ENCODE results near the gene RRAGC. TPM values are rescaled to one million over a fixed set of nuclear protein-coding genes. Genes with fewer than 3 reads are reported as not detected.

Gene RRAGC
- 10 to 100 TPM; 17.2 to 17.5 TPM for total RNA-seq

- Mint-ChIP-seq H3K36me3 (ENCODE audit: low read depth) (peaks cover 37% of the 10 kb centered on the region), H3K27me3 (no peaks in the 10 kb centered on the region), H3K4me3 (peak within 1 kb of the TSS; percentile 89), H3K27ac (peak within 1 kb of the TSS; percentile 86), H3K9me3 (no peaks in the 10 kb centered on the region), H3K4me1 (peaks cover 54% of the 10 kb centered on the region)
- peak; percentile 99 for DNase-seq
- POLR2A ChIA-PET: interaction anchor here (0.9 to 1.1 kb wide), 2 partner anchors 13 to 166 kb away, joined by 3 read pairs; partner anchors contain the start of gene NDUFS5
- CTCF ChIA-PET: interaction anchor here (0.5 to 1.2 kb wide), 2 partner anchors 10 to 12 kb away, joined by 3 to 4 read pairs; no protein-coding TSS in a partner anchor
Observed at GRCh38 chr1:38859561-38860453, at the start of gene RRAGC. RRAGC (minus strand) TSS chr1:38859772; CDS start chr1:38859646, 126 bp downstream.

- no peak overlapping the region for H3K4me3 Mint-ChIP-seq
- CTCF ChIA-PET: no interaction called here
- H3K4me1 Mint-ChIP-seq: no peaks in the 10 kb centered on the region
- POLR2A ChIA-PET: no interaction called here
- H3K27ac Mint-ChIP-seq: no peak overlapping the region
- DNase-seq: no peak
- H3K27me3 Mint-ChIP-seq: no peaks in the 10 kb centered on the region
- H3K9me3 Mint-ChIP-seq: peaks cover 4% of the 10 kb centered on the region
- H3K36me3 Mint-ChIP-seq (ENCODE audit: low read depth): peaks cover 3% of the 10 kb centered on the region
Observed at GRCh38 chr1:38908821-38909220, 49.2 kb upstream of the RRAGC start.

GRCh38 chr1:38905985-38906384, 46.4 kb upstream of the RRAGC start:
- no peaks in the 10 kb centered on the region for H3K27me3 Mint-ChIP-seq
- peaks cover 4% of the 10 kb centered on the region for H3K9me3 Mint-ChIP-seq
- POLR2A ChIA-PET: no interaction called here
- no peak overlapping the region for H3K27ac Mint-ChIP-seq
- no peak for DNase-seq
- H3K36me3 Mint-ChIP-seq (ENCODE audit: low read depth): peaks cover 3% of the 10 kb centered on the region
- CTCF ChIA-PET: no interaction called here
- H3K4me3 Mint-ChIP-seq: no peak overlapping the region
- H3K4me1 Mint-ChIP-seq: no peaks in the 10 kb centered on the region

- Mint-ChIP-seq H3K36me3 (ENCODE audit: low read depth) (no peaks in the 10 kb centered on the region), H3K9me3 (no peaks in the 10 kb centered on the region)
Observed at GRCh38 chr1:38899560-38899959, 40.0 kb upstream of the RRAGC start.

GRCh38 chr1:38898653-38899230, 39.2 kb upstream of the RRAGC start:
- POLR2A ChIA-PET: no interaction called here
- Mint-ChIP-seq H3K36me3 (ENCODE audit: low read depth) (no peaks in the 10 kb centered on the region), H3K27ac (no peak overlapping the region), H3K4me3 (no peak overlapping the region), H3K4me1 (peaks cover 1% of the 10 kb centered on the region), H3K9me3 (no peaks in the 10 kb centered on the region), H3K27me3 (no peaks in the 10 kb centered on the region)
- no peak for DNase-seq
- CTCF ChIA-PET: no interaction called here

More at GRCh38 chr1:38899560-38899959, 40.0 kb upstream of the RRAGC start:
- no peak for DNase-seq
- ChIA-PET POLR2A (no interaction called here), CTCF (no interaction called here)
- Mint-ChIP-seq H3K4me3 (no peak overlapping the region), H3K27ac (no peak overlapping the region), H3K27me3 (no peaks in the 10 kb centered on the region), H3K4me1 (peaks cover 1% of the 10 kb centered on the region)

GRCh38 chr1:38896169-38896568, 36.6 kb upstream of the RRAGC start:
- Mint-ChIP-seq H3K36me3 (ENCODE audit: low read depth) (no peaks in the 10 kb centered on the region), H3K4me1 (peaks cover 1% of the 10 kb centered on the region), H3K27ac (no peak overlapping the region), H3K9me3 (no peaks in the 10 kb centered on the region), H3K4me3 (no peak overlapping the region), H3K27me3 (no peaks in the 10 kb centered on the region)
- no peak for DNase-seq
- ChIA-PET POLR2A (no interaction called here), CTCF (no interaction called here)

- ChIA-PET CTCF (no interaction called here), POLR2A (no interaction called here)
- no peak overlapping the region for H3K27ac Mint-ChIP-seq
- DNase-seq: no peak
- H3K36me3 Mint-ChIP-seq (ENCODE audit: low read depth): no peaks in the 10 kb centered on the region
- no peak overlapping the region for H3K4me3 Mint-ChIP-seq
- H3K27me3 Mint-ChIP-seq: peaks cover 4% of the 10 kb centered on the region
- no peaks in the 10 kb centered on the region for H3K4me1 Mint-ChIP-seq
- no peaks in the 10 kb centered on the region for H3K9me3 Mint-ChIP-seq
Observed at GRCh38 chr1:38892976-38893375, 33.4 kb upstream of the RRAGC start.

- H3K9me3 Mint-ChIP-seq: no peaks in the 10 kb centered on the region
- H3K36me3 Mint-ChIP-seq (ENCODE audit: low read depth): no peaks in the 10 kb centered on the region
- H3K4me3 Mint-ChIP-seq: no peak overlapping the region
- POLR2A ChIA-PET: no interaction called here
- DNase-seq: peak; percentile 25
- CTCF ChIA-PET: interaction anchor here (0.6 kb wide), 2 partner anchors 192 to 242 kb away, joined by 3 read pairs; no protein-coding TSS in a partner anchor
- peaks cover 4% of the 10 kb centered on the region for H3K27me3 Mint-ChIP-seq
- peak overlapping the region; percentile 2 for H3K27ac Mint-ChIP-seq
- no peaks in the 10 kb centered on the region for H3K4me1 Mint-ChIP-seq
Observed at GRCh38 chr1:38891753-38892152, 32.2 kb upstream of the RRAGC start.

- DNase-seq: no peak
- H3K4me3 Mint-ChIP-seq: no peak overlapping the region
- ChIA-PET CTCF (interaction anchor here (0.8 kb wide), 1 partner anchor 28 kb away, joined by 3 read pairs; no protein-coding TSS in a partner anchor), POLR2A (no interaction called here)
- H3K27ac Mint-ChIP-seq: no peak overlapping the region
- H3K4me1 Mint-ChIP-seq: no peaks in the 10 kb centered on the region
- no peaks in the 10 kb centered on the region for H3K9me3 Mint-ChIP-seq
- H3K27me3 Mint-ChIP-seq: peaks cover 8% of the 10 kb centered on the region
- H3K36me3 Mint-ChIP-seq (ENCODE audit: low read depth): no peaks in the 10 kb centered on the region
Observed at GRCh38 chr1:38889589-38889988, 30.0 kb upstream of the RRAGC start.

GRCh38 chr1:38888423-38889333, 29.1 kb upstream of the RRAGC start:
- H3K9me3 Mint-ChIP-seq: no peaks in the 10 kb centered on the region
- no peak for DNase-seq
- H3K27me3 Mint-ChIP-seq: peaks cover 8% of the 10 kb centered on the region
- POLR2A ChIA-PET: no interaction called here
- H3K36me3 Mint-ChIP-seq (ENCODE audit: low read depth): no peaks in the 10 kb centered on the region
- CTCF ChIA-PET: interaction anchor here (0.8 kb wide), 2 partner anchors 13 to 27 kb away, joined by 3 read pairs; no protein-coding TSS in a partner anchor
- H3K4me3 Mint-ChIP-seq: no peak overlapping the region
- H3K4me1 Mint-ChIP-seq: no peaks in the 10 kb centered on the region
- H3K27ac Mint-ChIP-seq: no peak overlapping the region

- no peaks in the 10 kb centered on the region for H3K4me1 Mint-ChIP-seq
- no peak overlapping the region for H3K4me3 Mint-ChIP-seq
- H3K27me3 Mint-ChIP-seq: peaks cover 8% of the 10 kb centered on the region
- no peak for DNase-seq
- H3K27ac Mint-ChIP-seq: no peak overlapping the region
- CTCF ChIA-PET: no interaction called here
- H3K36me3 Mint-ChIP-seq (ENCODE audit: low read depth): no peaks in the 10 kb centered on the region
- POLR2A ChIA-PET: no interaction called here
- no peaks in the 10 kb centered on the region for H3K9me3 Mint-ChIP-seq
Observed at GRCh38 chr1:38885092-38885491, 25.5 kb upstream of the RRAGC start.

- H3K4me1 Mint-ChIP-seq: no peaks in the 10 kb centered on the region
- H3K36me3 Mint-ChIP-seq (ENCODE audit: low read depth): no peaks in the 10 kb centered on the region
- no peak within 1 kb of the TSS for H3K4me3 Mint-ChIP-seq
- DNase-seq: no peak
- peaks cover 4% of the 10 kb centered on the region for H3K27me3 Mint-ChIP-seq
- H3K27ac Mint-ChIP-seq: no peak within 1 kb of the TSS
- no peaks in the 10 kb centered on the region for H3K9me3 Mint-ChIP-seq
- ChIA-PET POLR2A (no interaction called here), CTCF (no interaction called here)
Observed at GRCh38 chr1:38881487-38881886, 21.9 kb upstream of the RRAGC start, which contains the start of gene GJA9. GJA9 (minus strand) TSS chr1:38881587; CDS start chr1:38876098, 5,489 bp downstream.

Data from activated CD4-positive, alpha-beta T cell treated with anti-CD3 and anti-CD28 coated beads, Interleukin-2, amount 10 ng/mL, durations not matched to agents 7 days and 5 days (primary cell).